ENCODE results near the gene PTK7.
"Not testable (repeated sequence)": the region's sequence is repeated elsewhere in the genome, so short reads cannot be mapped to it uniquely, and the experiment has no call there.

Gene PTK7

DNA sequence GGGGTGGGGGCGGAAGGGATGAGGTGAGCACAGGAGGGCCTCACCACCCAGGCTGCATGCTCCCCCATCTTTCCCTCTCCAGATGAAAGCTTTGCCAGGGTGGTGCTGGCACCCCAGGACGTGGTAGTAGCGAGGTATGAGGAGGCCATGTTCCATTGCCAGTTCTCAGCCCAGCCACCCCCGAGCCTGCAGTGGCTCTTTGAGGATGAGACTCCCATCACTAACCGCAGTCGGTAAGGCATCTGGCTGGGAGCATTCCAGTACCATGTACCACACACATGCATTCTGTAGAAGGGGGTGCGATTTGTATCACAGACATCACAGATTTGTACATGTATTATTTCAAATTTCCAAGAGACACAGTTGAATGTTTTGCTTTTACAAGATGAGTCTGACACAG lies 54.3 kb downstream of the PTK7 start:
- TF ChIP-seq, protein P1, sequence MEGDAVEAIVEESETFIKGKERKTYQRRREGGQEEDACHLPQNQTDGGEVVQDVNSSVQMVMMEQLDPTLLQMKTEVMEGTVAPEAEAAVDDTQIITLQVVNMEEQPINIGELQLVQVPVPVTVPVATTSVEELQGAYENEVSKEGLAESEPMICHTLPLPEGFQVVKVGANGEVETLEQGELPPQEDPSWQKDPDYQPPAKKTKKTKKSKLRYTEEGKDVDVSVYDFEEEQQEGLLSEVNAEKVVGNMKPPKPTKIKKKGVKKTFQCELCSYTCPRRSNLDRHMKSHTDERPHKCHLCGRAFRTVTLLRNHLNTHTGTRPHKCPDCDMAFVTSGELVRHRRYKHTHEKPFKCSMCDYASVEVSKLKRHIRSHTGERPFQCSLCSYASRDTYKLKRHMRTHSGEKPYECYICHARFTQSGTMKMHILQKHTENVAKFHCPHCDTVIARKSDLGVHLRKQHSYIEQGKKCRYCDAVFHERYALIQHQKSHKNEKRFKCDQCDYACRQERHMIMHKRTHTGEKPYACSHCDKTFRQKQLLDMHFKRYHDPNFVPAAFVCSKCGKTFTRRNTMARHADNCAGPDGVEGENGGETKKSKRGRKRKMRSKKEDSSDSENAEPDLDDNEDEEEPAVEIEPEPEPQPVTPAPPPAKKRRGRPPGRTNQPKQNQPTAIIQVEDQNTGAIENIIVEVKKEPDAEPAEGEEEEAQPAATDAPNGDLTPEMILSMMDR (IDR thresholded peaks at IDR 0.05; ENCODE audit: unreplicated experiment in 3 of 3) = no peak
- Mint-ChIP-seq H3K27ac (no peak overlapping the region), H3K4me3 (no peak overlapping the region), H3K27me3 (ENCODE audit: low read depth) (no peaks in the 10 kb centered on the region), H3K36me3 (ENCODE audit: low read depth) (peaks cover 46% of the 10 kb centered on the region), H3K4me1 (peaks cover 39% of the 10 kb centered on the region), H3K9me3 (no peaks in the 10 kb centered on the region)

DNA sequence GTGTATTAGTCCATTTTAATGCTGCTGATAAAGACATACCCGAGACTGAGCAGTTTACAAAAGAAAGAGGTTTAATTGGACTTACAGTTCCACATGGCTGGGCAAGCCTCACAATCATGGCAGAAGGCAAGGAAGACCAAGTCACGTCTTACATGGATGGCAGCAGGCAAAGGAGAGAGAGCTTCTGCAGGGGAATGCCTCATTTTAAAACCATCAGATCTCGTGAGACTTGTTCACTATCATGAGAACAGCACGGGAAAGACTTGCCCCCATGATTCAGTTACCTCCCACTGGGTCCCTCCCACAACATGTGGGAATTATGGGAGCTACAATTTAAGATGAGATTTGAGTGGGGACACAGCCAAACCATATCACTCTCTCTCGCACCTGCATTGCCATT lies 55.3 kb downstream of the PTK7 start:
- H3K4me3 Mint-ChIP-seq; H3K27me3 Mint-ChIP-seq (ENCODE audit: low read depth); H3K9me3 Mint-ChIP-seq: not testable (repeated sequence)
- peak overlapping the region in 1 of 3 experiments; percentile 14 for H3K27ac Mint-ChIP-seq
- H3K36me3 Mint-ChIP-seq (ENCODE audit: low read depth) = peaks cover 47% of the 10 kb centered on the region
- peaks cover 30% of the 10 kb centered on the region for H3K4me1 Mint-ChIP-seq

DNA sequence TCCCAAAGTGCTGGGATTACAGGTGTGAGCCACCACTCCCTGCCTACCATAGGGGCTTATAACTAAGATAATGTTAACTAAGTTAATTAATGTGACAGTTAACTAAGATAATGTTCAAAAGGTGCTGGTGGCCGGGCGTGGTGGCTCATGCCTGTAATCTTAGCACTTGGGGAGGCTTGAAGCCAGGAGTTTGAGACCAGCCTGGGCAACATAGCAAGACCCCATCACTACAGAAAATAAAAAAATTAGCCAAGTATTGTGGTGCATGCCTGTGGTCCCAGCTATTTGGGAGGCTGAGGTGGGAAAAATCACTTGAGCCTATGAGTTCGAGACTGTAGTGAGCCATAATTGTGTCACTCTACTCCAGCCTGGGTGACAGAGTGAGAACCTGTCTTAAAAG lies 62.2 kb downstream of the PTK7 start:
- Mint-ChIP-seq H3K36me3 (ENCODE audit: low read depth) (peaks cover 28% of the 10 kb centered on the region), H3K27ac (no peak overlapping the region), H3K4me3 (no peak overlapping the region), H3K4me1 (peaks cover 20% of the 10 kb centered on the region), H3K9me3 (no peaks in the 10 kb centered on the region), H3K27me3 (ENCODE audit: low read depth) (no peaks in the 10 kb centered on the region)
- TF ChIP-seq, protein P1 (IDR thresholded peaks at IDR 0.05; ENCODE audit: unreplicated experiment in 3 of 3) = no peak

DNA sequence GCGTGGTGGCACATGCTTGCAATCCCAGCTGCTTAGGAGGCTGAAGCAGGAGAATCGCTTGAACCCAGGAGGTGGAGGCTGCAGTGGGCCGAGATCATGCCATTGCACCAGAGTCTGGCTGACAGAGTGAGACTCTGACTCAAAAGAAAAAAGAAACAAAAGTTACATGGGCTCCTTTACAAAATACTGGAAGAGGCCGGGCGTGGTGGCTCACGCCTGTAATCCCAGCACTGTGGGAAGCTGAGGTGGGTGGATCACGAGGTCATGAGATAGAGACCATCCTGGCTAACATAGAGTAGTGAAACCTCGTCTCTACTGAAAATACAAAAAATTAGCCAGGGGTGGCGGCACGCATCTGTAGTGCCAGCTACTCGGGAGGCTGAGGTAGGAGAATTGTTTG lies 63.9 kb downstream of the PTK7 start:
- peaks cover 28% of the 10 kb centered on the region for H3K4me1 Mint-ChIP-seq
- H3K4me3 Mint-ChIP-seq; H3K9me3 Mint-ChIP-seq; H3K27me3 Mint-ChIP-seq (ENCODE audit: low read depth): not testable (repeated sequence)
- H3K27ac Mint-ChIP-seq = peak overlapping the region in 1 of 3 experiments; percentile 93
- peaks cover 29% of the 10 kb centered on the region for H3K36me3 Mint-ChIP-seq (ENCODE audit: low read depth)

DNA sequence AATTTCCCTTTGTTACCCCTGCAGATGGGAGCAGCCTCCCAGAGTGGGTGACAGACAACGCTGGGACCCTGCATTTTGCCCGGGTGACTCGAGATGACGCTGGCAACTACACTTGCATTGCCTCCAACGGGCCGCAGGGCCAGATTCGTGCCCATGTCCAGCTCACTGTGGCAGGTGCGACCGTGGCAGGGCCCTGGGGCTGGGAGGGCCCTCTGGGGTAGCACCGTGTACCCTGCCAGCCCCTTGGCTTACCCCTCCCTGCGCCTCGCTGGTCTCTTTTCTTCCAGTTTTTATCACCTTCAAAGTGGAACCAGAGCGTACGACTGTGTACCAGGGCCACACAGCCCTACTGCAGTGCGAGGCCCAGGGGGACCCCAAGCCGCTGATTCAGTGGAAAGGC lies 65.5 kb downstream of the PTK7 start:
- H3K4me1 Mint-ChIP-seq = peaks cover 28% of the 10 kb centered on the region
- peaks cover 40% of the 10 kb centered on the region for H3K36me3 Mint-ChIP-seq (ENCODE audit: low read depth)
- H3K4me3 Mint-ChIP-seq = no peak overlapping the region
- no peaks in the 10 kb centered on the region for H3K27me3 Mint-ChIP-seq (ENCODE audit: low read depth)
- peak overlapping the region; percentile 59 to 93 (median 88) for H3K27ac Mint-ChIP-seq
- H3K9me3 Mint-ChIP-seq = no peaks in the 10 kb centered on the region
- TF ChIP-seq, protein P1 (IDR thresholded peaks at IDR 0.05; ENCODE audit: unreplicated experiment in 3 of 3) = no peak

DNA sequence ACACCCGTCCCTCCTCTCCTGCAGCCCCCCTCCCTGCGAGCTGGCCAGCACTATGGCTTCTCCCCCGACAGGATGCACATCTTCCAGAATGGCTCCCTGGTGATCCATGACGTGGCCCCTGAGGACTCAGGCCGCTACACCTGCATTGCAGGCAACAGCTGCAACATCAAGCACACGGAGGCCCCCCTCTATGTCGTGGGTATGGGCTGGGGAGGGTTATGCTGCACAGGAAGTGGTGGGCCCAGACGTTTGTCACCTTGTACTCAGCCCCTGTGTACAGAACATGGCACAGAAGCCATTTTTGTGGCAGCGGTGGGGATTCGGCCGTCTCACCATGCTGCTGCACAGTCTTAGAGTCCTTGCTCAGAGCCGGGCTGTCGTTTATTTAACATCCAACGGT lies 66.0 kb downstream of the PTK7 start:
- Mint-ChIP-seq H3K4me3 (no peak overlapping the region), H3K4me1 (peaks cover 28% of the 10 kb centered on the region), H3K27me3 (ENCODE audit: low read depth) (no peaks in the 10 kb centered on the region), H3K36me3 (ENCODE audit: low read depth) (peaks cover 36% of the 10 kb centered on the region), H3K27ac (peak overlapping the region; percentile 94 to 99 (median 98)), H3K9me3 (no peaks in the 10 kb centered on the region)
- TF ChIP-seq, protein P1 (IDR thresholded peaks at IDR 0.05; ENCODE audit: unreplicated experiment in 3 of 3) = no peak

DNA sequence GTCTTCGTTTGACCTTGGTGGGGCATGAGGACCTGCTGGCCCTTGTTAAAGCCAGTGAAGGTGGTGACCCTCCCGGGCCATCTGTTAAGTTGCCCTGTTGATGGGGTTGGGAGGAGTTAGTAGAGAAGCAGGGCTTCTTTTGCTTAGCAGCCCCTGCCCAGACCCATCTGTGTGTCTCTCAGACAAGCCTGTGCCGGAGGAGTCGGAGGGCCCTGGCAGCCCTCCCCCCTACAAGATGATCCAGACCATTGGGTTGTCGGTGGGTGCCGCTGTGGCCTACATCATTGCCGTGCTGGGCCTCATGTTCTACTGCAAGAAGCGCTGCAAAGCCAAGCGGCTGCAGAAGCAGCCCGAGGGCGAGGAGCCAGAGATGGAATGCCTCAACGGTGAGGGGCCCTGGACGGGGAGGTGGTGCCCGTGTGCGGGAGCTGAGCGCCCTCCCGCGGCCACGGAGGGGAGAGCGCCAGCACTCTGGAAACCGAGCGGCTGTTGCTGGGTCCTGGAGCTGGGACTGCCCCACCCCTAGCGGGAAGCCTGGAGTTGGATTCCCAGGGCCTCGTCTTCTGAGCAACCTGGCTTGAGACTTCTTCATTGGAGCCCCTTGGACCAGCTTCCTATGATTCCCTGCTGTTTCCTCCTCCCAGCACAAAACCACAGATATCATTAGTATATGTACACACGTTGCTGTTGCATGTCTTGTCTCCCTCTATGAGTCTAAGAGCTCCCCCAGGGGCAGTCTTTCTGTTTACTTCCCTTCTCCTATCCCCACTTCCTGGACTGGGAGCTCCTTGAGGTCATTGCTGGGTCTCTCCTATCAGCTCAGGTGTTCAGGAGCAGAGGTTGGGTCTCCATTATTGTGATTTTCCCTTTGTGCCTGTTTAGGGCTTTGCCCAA lies 67.4 kb downstream of the PTK7 start:
- TF ChIP-seq, protein P1 (IDR thresholded peaks at IDR 0.05; ENCODE audit: unreplicated experiment in 3 of 3) = peak; percentile 96 to 99 (median 97)
- peak overlapping the region; percentile 94 to 99 (median 98) for H3K27ac Mint-ChIP-seq
- H3K27me3 Mint-ChIP-seq (ENCODE audit: low read depth) = no peaks in the 10 kb centered on the region
- peaks cover 28% of the 10 kb centered on the region for H3K4me1 Mint-ChIP-seq
- peak overlapping the region; percentile 49 to 53 (median 51) for H3K4me3 Mint-ChIP-seq
- no peaks in the 10 kb centered on the region for H3K9me3 Mint-ChIP-seq
- peaks cover 38% of the 10 kb centered on the region for H3K36me3 Mint-ChIP-seq (ENCODE audit: low read depth)
